ENCODE results near the gene SYK. TPM values are rescaled to one million over a fixed set of nuclear protein-coding genes. Genes with fewer than 3 reads are reported as not detected.

SYK gene
- polyA plus RNA-seq, 3 donors = 51.1 to 186 (median 177) TPM

DNA sequence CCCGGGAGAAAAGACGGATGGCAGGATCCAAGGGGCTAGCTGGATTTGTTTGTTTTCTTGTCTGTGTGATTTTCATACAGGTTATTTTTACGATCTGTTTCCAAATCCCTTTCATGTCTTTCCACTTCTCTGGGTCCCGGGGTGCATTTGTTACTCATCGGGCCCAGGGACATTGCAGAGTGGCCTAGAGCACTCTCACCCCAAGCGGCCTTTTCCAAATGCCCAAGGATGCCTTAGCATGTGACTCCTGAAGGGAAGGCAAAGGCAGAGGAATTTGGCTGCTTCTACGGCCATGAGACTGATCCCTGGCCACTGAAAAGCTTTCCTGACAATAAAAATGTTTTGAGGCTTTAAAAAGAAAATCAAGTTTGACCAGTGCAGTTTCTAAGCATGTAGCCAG lies 94.2 kb downstream of the SYK start:
- no peak overlapping the region for H3K4me3 Mint-ChIP-seq
- H3K27ac Mint-ChIP-seq = peak overlapping the region in 4 of 7 donors; percentile 3 to 23 (median 12)
- Histone ChIP-seq H3K36me3 (replicated peaks in 1 of 2; ENCODE audit: control insufficient read depth in 1 of 2, insufficient read depth in 2 of 2, low read length in 2 of 2) (peaks cover 84 to 100% of the 10 kb centered on the region in 2 donors), H2AFZ (ENCODE audit: insufficient read depth, low read depth, low read length, poor library complexity, severe bottlenecking) (no peak overlapping the region), H3K4me1 (ENCODE audit: control insufficient read depth in 1 of 2, insufficient read depth in 2 of 2, low read length in 2 of 2) (no peaks in the 10 kb centered on the region), H4K20me1 (ENCODE audit: insufficient read depth, low read length) (peaks cover 97% of the 10 kb centered on the region), H3K4me2 (replicated peaks; ENCODE audit: extremely low read depth, low read length, poor library complexity, severe bottlenecking) (no peak overlapping the region), H3K79me2 (ENCODE audit: insufficient read depth, low read length) (no peaks in the 10 kb centered on the region), H3K27ac (ENCODE audit: low read depth in 1 of 2, low read length in 2 of 2) (no peak overlapping the region), H3K9ac (ENCODE audit: insufficient read depth, low read length, poor library complexity, severe bottlenecking) (no peak overlapping the region), H3K4me3 (replicated peaks in 1 of 3; ENCODE audit: low read depth in 2 of 3, low read length in 3 of 3) (no peak overlapping the region), H3K27me3 (ENCODE audit: control insufficient read depth in 2 of 2, insufficient read depth in 2 of 2, low read length in 2 of 2) (no peaks in the 10 kb centered on the region), H3K9me3 (replicated peaks in 1 of 2; ENCODE audit: control insufficient read depth in 1 of 2, insufficient read depth in 1 of 2, low read length in 2 of 2) (no peaks in the 10 kb centered on the region)
- peaks cover 94 to 100% of the 10 kb centered on the region in 2 donors for H3K36me3 Mint-ChIP-seq
- DNase-seq = no peak
- no peaks in the 10 kb centered on the region for H3K4me1 Mint-ChIP-seq
- H3K27me3 Mint-ChIP-seq (ENCODE audit: low read depth in 3 of 3) = peaks cover 0 to 2% (median 0%) of the 10 kb centered on the region in 3 donors
- WGBS (ENCODE audit: insufficient coverage) = 100% methylated on average over 3 of the region's 7 CpGs
- peaks cover 0 to 4% (median 0%) of the 10 kb centered on the region in 7 donors for H3K9me3 Mint-ChIP-seq
- TF ChIP-seq, protein P1, sequence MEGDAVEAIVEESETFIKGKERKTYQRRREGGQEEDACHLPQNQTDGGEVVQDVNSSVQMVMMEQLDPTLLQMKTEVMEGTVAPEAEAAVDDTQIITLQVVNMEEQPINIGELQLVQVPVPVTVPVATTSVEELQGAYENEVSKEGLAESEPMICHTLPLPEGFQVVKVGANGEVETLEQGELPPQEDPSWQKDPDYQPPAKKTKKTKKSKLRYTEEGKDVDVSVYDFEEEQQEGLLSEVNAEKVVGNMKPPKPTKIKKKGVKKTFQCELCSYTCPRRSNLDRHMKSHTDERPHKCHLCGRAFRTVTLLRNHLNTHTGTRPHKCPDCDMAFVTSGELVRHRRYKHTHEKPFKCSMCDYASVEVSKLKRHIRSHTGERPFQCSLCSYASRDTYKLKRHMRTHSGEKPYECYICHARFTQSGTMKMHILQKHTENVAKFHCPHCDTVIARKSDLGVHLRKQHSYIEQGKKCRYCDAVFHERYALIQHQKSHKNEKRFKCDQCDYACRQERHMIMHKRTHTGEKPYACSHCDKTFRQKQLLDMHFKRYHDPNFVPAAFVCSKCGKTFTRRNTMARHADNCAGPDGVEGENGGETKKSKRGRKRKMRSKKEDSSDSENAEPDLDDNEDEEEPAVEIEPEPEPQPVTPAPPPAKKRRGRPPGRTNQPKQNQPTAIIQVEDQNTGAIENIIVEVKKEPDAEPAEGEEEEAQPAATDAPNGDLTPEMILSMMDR (IDR thresholded peaks at IDR 0.05) = no peak
- intact Hi-C loops (cut with micrococcal nuclease) = no loop called here

DNA sequence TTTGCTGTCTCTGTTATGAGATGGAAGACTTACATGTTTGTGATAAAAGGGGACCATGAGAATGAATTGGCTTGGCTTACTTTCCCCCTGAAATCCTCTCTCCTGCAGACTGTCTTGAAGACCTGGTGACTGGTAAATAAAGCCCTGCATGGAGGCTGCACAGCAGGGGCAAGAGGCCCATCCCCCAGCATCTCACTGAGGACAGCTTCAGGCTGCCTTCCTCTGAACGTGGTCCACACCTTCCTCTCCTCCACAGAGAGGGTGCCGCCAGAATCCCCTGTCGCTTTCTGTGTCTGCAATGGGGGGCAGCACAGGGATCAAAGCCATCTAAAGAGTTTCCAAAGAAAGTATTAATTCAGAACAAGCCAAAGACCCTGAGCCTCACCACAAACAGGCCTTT lies 94.6 kb downstream of the SYK start:
- Mint-ChIP-seq H3K9me3 (peaks cover 0 to 6% (median under 1%) of the 10 kb centered on the region in 7 donors), H3K36me3 (peaks cover 94 to 99% of the 10 kb centered on the region in 2 donors), H3K27ac (peak overlapping the region in 3 of 7 donors; percentile 3 to 41 (median 18)), H3K4me1 (no peaks in the 10 kb centered on the region), H3K4me3 (no peak overlapping the region), H3K27me3 (ENCODE audit: low read depth in 3 of 3) (peaks cover 0 to 2% (median 0%) of the 10 kb centered on the region in 3 donors)
- Histone ChIP-seq H3K4me2 (replicated peaks; ENCODE audit: extremely low read depth, low read length, poor library complexity, severe bottlenecking) (no peak overlapping the region), H2AFZ (ENCODE audit: insufficient read depth, low read depth, low read length, poor library complexity, severe bottlenecking) (no peak overlapping the region), H3K4me1 (ENCODE audit: control insufficient read depth in 1 of 2, insufficient read depth in 2 of 2, low read length in 2 of 2) (no peaks in the 10 kb centered on the region), H3K36me3 (replicated peaks in 1 of 2; ENCODE audit: control insufficient read depth in 1 of 2, insufficient read depth in 2 of 2, low read length in 2 of 2) (peaks cover 82 to 100% of the 10 kb centered on the region in 2 donors), H3K9me3 (replicated peaks in 1 of 2; ENCODE audit: control insufficient read depth in 1 of 2, insufficient read depth in 1 of 2, low read length in 2 of 2) (no peaks in the 10 kb centered on the region), H3K4me3 (replicated peaks in 1 of 3; ENCODE audit: low read depth in 2 of 3, low read length in 3 of 3) (no peak overlapping the region), H3K27me3 (ENCODE audit: control insufficient read depth in 2 of 2, insufficient read depth in 2 of 2, low read length in 2 of 2) (no peaks in the 10 kb centered on the region), H4K20me1 (ENCODE audit: insufficient read depth, low read length) (peaks cover 97% of the 10 kb centered on the region), H3K27ac (ENCODE audit: low read depth in 1 of 2, low read length in 2 of 2) (no peak overlapping the region), H3K9ac (ENCODE audit: insufficient read depth, low read length, poor library complexity, severe bottlenecking) (no peak overlapping the region), H3K79me2 (ENCODE audit: insufficient read depth, low read length) (no peaks in the 10 kb centered on the region)
- no peak for DNase-seq
- TF ChIP-seq, protein P1 (IDR thresholded peaks at IDR 0.05) = no peak
- intact Hi-C loops (cut with micrococcal nuclease) = no loop called here
- 100% methylated on average over 2 of the region's 3 CpGs for WGBS (ENCODE audit: insufficient coverage)

All from CD14-positive monocyte (primary cell).